ENCODE measurements around the gene NUMA1. TPM values are rescaled to one million over a fixed set of nuclear protein-coding genes. Genes with fewer than 3 reads are reported as not detected.

Gene NUMA1
- total RNA-seq, 2 experiments from 2014 or later, result 148 to 159 TPM

GRCh38 chr11:72081821-72082453 lies 1.6 kb upstream of the NUMA1 start:
- ChIA-PET CTCF (ENCODE audit: unreplicated experiment) (interaction anchor here (1.5 kb wide), 1 partner anchor 9 kb away, joined by 6 read pairs; no protein-coding TSS in a partner anchor), POLR2A (interaction anchor here (0.6 to 1.6 kb wide), 4 partner anchors 9 to 44 kb away, joined by 3 to 6 read pairs (median 3); partner anchors contain the start of gene LAMTOR1)
- peak overlapping the region; percentile 79; the same call in 1 of the 2 replicates for H3K4me2 ChIP-seq (ENCODE audit: low read length)
- no peak for TF ChIP-seq EZH2phosphoT487 (IDR thresholded peaks at IDR 0.05; ENCODE audit: borderline replicate concordance, low read depth, low read length)
- TF ChIP-seq, protein P1, sequence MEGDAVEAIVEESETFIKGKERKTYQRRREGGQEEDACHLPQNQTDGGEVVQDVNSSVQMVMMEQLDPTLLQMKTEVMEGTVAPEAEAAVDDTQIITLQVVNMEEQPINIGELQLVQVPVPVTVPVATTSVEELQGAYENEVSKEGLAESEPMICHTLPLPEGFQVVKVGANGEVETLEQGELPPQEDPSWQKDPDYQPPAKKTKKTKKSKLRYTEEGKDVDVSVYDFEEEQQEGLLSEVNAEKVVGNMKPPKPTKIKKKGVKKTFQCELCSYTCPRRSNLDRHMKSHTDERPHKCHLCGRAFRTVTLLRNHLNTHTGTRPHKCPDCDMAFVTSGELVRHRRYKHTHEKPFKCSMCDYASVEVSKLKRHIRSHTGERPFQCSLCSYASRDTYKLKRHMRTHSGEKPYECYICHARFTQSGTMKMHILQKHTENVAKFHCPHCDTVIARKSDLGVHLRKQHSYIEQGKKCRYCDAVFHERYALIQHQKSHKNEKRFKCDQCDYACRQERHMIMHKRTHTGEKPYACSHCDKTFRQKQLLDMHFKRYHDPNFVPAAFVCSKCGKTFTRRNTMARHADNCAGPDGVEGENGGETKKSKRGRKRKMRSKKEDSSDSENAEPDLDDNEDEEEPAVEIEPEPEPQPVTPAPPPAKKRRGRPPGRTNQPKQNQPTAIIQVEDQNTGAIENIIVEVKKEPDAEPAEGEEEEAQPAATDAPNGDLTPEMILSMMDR (conservative IDR thresholded peaks at IDR 0.05; ENCODE audit: low read length), result no peak
- H3K9me3 ChIP-seq (ENCODE audit: low read length), result no peaks in the 10 kb centered on the region
- H4K20me1 ChIP-seq (ENCODE audit: insufficient read depth, low read length), result peaks cover 4% of the 10 kb centered on the region; the same call in 1 of the 2 replicates
- BruUV-seq (replicated peaks), result no TSS peak
- H3K27ac ChIP-seq (ENCODE audit: low read depth, low read length, poor library complexity, severe bottlenecking), result no peak overlapping the region
- DNase-seq (ENCODE audit: low spot score), result no peak
- H3K79me2 ChIP-seq (ENCODE audit: insufficient read depth, low read depth, low read length), result peaks cover 31% of the 10 kb centered on the region
- no peaks in the 10 kb centered on the region for H3K9me2 ChIP-seq (ENCODE audit: insufficient read depth, low read length)
- 0 out of 2 replicates have a peak, but pooled peaks cover 3% of the 10 kb centered on the region for H3K36me3 ChIP-seq (ENCODE audit: insufficient read depth, low read length)
- H2AFZ ChIP-seq (ENCODE audit: low read length), result no peak overlapping the region
- H3K4me3 ChIP-seq (ENCODE audit: low read depth, low read length, poor library complexity, severe bottlenecking), result no peak overlapping the region
- peaks cover 37% of the 10 kb centered on the region for H3K4me1 ChIP-seq (ENCODE audit: insufficient read depth, low read length, poor library complexity, severe bottlenecking)
- intact Hi-C loops (cut with micrococcal nuclease; ENCODE audit: unreplicated experiment), result no loop called here

DNA sequence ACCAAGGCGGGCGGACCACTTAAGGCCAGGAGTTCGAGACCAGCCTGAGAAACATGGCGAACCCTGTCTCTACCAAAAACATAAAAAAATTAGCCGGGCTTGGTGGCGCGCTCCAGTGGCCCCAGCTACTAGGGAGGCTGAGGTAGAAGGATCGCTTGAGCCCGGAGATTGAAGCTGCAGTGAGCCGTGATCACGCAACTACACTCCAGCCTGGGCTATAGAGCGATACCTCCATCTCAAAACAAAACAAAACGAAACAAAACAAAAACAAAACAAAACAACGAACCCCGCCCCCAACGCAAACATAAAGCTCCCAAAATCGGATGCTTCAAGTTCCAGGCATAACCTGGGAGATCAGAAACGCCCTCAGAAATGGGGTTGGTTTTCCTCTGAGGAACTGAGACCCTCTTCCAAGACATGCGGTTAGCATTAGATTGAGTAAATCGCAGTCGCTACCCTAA lies 872 bp upstream of the NUMA1 start:
- Histone ChIP-seq H3K4me2 (ENCODE audit: low read length) (peak overlapping the region; percentile 79), H3K4me1 (ENCODE audit: insufficient read depth, low read length, poor library complexity, severe bottlenecking) (peaks cover 40% of the 10 kb centered on the region), H4K20me1 (ENCODE audit: insufficient read depth, low read length) (peaks cover 4% of the 10 kb centered on the region; the same call in 1 of the 2 replicates), H3K9me2 (ENCODE audit: insufficient read depth, low read length) (no peaks in the 10 kb centered on the region), H2AFZ (ENCODE audit: low read length) (peak overlapping the region; percentile 79), H3K4me3 (ENCODE audit: low read depth, low read length, poor library complexity, severe bottlenecking) (peak overlapping the region; percentile 98), H3K79me2 (ENCODE audit: insufficient read depth, low read depth, low read length) (peaks cover 38% of the 10 kb centered on the region), H3K27ac (ENCODE audit: low read depth, low read length, poor library complexity, severe bottlenecking) (peak overlapping the region; percentile 25), H3K36me3 (ENCODE audit: insufficient read depth, low read length) (peaks cover 9% of the 10 kb centered on the region), H3K9me3 (ENCODE audit: low read length) (no peaks in the 10 kb centered on the region)
- no peak for DNase-seq (ENCODE audit: low spot score)
- no TSS peak for BruUV-seq (replicated peaks)
- ChIA-PET POLR2A (interaction anchor here (0.6 to 1.6 kb wide), 4 partner anchors 10 to 44 kb away, joined by 3 to 6 read pairs (median 3); partner anchors contain the start of gene LAMTOR1), CTCF (ENCODE audit: unreplicated experiment) (interaction anchor here (1.5 kb wide), 1 partner anchor 10 kb away, joined by 6 read pairs; no protein-coding TSS in a partner anchor)
- TF ChIP-seq, protein P1 (conservative IDR thresholded peaks at IDR 0.05; ENCODE audit: low read length), result no peak
- TF ChIP-seq EZH2phosphoT487 (IDR thresholded peaks at IDR 0.05; ENCODE audit: borderline replicate concordance, low read depth, low read length), result no peak
- intact Hi-C loops (cut with micrococcal nuclease; ENCODE audit: unreplicated experiment), result no loop called here

Data from OCI-LY7 (cell line).